GM12801 (cell line): ENCODE data around the gene C11orf58.

ENCODE experiments used
- TF ChIP-seq, protein P1 (sequence below): IDR thresholded peaks from one replicate; pipeline ENCODE4 v1.5.1; 2011; ENCODE audit warnings: control low read depth; ENCODE audit not compliant: insufficient read length; ENCODE audit errors: extremely low read depth

Gene C11orf58

GRCh38 chr11:16781936-16782919 is 43.8 kb downstream of the C11orf58 start:
- TF ChIP-seq, protein P1, sequence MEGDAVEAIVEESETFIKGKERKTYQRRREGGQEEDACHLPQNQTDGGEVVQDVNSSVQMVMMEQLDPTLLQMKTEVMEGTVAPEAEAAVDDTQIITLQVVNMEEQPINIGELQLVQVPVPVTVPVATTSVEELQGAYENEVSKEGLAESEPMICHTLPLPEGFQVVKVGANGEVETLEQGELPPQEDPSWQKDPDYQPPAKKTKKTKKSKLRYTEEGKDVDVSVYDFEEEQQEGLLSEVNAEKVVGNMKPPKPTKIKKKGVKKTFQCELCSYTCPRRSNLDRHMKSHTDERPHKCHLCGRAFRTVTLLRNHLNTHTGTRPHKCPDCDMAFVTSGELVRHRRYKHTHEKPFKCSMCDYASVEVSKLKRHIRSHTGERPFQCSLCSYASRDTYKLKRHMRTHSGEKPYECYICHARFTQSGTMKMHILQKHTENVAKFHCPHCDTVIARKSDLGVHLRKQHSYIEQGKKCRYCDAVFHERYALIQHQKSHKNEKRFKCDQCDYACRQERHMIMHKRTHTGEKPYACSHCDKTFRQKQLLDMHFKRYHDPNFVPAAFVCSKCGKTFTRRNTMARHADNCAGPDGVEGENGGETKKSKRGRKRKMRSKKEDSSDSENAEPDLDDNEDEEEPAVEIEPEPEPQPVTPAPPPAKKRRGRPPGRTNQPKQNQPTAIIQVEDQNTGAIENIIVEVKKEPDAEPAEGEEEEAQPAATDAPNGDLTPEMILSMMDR = no peak

DNA sequence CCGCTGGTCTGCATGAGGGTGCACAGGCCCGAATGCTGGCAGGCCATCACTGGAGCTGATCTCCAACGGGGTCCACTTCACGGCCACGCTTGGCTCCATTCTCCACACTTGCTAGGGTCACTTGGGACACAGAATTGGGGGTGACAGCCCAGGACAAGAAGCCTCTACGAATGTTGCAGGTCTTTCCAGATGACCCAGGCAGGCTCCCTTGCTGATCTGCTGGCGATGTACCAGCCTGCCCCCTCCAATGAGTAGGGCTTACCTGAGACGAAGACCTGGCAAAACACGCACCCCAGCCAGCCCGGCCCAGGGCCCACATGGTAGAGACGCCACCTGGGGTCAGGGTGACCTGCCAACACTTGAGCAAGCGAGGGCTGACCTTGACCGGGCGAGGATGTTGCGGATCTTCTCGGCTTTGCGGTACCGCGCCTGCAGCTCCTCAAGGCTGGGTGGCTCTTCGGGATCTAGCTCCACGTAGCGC is 44.9 kb downstream of the C11orf58 start:
- TF ChIP-seq, protein P1 = no peak

DNA sequence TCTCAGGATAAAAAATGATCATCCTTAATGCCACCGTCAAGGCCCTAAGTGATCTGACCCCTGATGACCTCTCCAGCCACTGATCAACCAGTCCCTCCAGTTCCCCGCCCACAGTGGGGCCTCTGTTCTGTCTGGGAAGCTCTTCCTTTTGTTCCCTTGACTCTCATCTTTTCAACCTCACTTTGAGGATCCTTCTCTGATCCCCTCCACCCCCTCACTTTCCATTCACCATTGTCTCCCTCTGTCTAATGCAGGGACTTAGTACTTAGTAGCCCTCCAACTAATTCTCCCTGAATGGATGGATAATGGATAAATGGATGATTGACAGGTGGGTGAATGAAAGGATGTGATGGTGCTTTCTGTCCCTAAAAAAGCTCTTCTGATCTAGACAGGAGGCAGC is 45.6 kb downstream of the C11orf58 start:
- TF ChIP-seq, protein P1 = no peak

- TF ChIP-seq, protein P1 = no peak
Observed at GRCh38 chr11:16784666-16785065, 46.2 kb downstream of the C11orf58 start.

DNA sequence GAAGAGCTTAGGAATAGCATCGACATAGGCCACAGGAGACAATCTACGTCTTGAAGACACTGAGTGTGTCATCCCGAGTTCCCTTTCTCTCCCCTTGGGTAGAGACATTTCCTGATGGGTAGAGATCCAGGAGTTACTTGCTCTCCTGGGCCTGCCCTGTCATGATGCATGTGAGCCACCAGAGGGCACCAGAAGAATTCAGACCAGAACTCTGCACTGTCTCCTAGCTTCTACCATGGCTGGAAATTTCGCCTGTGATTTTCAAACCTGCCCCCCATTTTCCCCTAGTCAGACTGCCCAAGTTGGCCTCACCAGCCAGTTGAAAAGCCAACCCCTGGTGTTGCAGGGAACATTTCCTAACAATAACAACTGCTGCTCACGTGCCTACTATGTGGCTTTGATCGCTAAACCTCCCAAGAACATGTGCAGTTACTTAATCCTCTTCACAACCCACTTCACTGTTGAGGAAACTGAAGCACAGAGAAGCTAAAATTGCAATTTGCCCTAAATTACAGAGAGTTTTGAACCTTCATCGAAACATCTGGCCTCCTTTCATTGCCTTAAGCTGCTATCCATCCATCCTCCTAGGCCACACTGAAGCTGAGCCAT is 47.2 kb downstream of the C11orf58 start:
- TF ChIP-seq, protein P1 = peak; percentile 94

DNA sequence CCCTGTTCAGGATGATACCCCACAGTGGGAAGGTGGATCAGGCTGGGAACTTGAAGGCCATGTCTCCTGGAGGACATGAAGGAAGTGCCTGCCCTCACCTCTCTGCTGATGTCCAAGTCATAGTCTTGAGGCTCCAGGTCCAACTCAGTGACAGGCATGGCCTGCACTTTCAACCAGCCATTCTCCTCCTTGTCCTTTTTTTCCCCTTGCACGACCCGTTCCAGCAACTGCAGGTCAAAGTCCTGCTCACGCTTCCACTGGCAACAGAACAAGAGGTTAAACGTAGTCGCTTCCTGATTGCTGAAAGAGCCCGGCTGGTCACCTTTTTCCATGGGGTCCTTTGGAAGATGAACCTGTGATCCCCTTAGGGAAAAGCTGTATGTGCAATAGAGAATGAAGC is 47.7 kb downstream of the C11orf58 start:
- TF ChIP-seq, protein P1 = no peak

- TF ChIP-seq, protein P1 = no peak
Observed at GRCh38 chr11:16787035-16787742, 48.7 kb downstream of the C11orf58 start.
